HepG2 (cell line): ENCODE results near the gene GNG7. TPM values are rescaled to one million over a fixed set of nuclear protein-coding genes. Genes with fewer than 3 reads are reported as not detected.

Source experiments
- CHD4 ChIP-seq: fragments of 200-600 bp; sonication (generic); IDR thresholded peaks from 2 replicates; pipeline ENCODE4 v1.7.0; 2017; ENCODE audit warnings: mild to moderate bottlenecking, low read length, borderline replicate concordance
- EEA1 ChIP-seq: sonication (generic); formaldehyde crosslinking; IDR thresholded peaks from 2 replicates; pipeline ENCODE4 v1.5.1; 2020; ENCODE audit warnings: mild to moderate bottlenecking, missing genetic modification reagents, borderline replicate concordance
- FLYWCH1 ChIP-seq: sonication (generic); formaldehyde crosslinking; IDR thresholded peaks from 2 replicates; pipeline ENCODE4 v1.8.1; 2023; ENCODE audit warnings: mild to moderate bottlenecking, missing genetic modification reagents
- GATA4 ChIP-seq: sonication (generic); IDR thresholded peaks from 2 replicates; pipeline ENCODE4 v1.6.1; 2016; ENCODE audit warnings: antibody characterized with exemption, low read depth, borderline replicate concordance
- IRF2 ChIP-seq: IDR thresholded peaks from 2 replicates; pipeline ENCODE4 v1.6.1; 2018; ENCODE audit warnings: missing genetic modification reagents, missing compliant biosample characterization
- JUNB ChIP-seq: sonication (generic); formaldehyde crosslinking; IDR thresholded peaks from 2 replicates; pipeline ENCODE4 v1.8.0; 2022; ENCODE audit warnings: missing genetic modification reagents, mild to moderate bottlenecking, borderline replicate concordance
- MLX ChIP-seq: IDR thresholded peaks from 2 replicates; pipeline ENCODE4 v1.6.1; 2016
- NFE2L1 ChIP-seq: sonication (generic); formaldehyde crosslinking; IDR thresholded peaks from 2 replicates; pipeline ENCODE4 v1.4.0; 2020; ENCODE audit warnings: missing genetic modification reagents, mild to moderate bottlenecking, borderline replicate concordance
- NKX3-1 ChIP-seq: sonication (generic); formaldehyde crosslinking; IDR thresholded peaks from 2 replicates; pipeline ENCODE4 v1.5.0; 2020; ENCODE audit warnings: missing genetic modification reagents
- NONO ChIP-seq, 2 experiments: fragments of 450-650 bp in 1 of 2; sonication (generic) in 1 of 2; formaldehyde crosslinking in 1 of 2; IDR thresholded peaks in 1 of 2; conservative IDR thresholded peaks in 1 of 2; 2 replicates each; pipeline versions ENCODE4 v1.6.1 to v1.8.0; 2017 to 2022; ENCODE audit warnings: mild to moderate bottlenecking in 1 of 2, missing genetic modification reagents in 1 of 2, moderate library complexity in 1 of 2
- POLR2AphosphoS2 ChIP-seq: IDR thresholded peaks from 2 replicates; pipeline ENCODE4 v1.6.1; 2011; ENCODE audit warnings: low read depth, low read length, improper control_type of control experiment
- SAFB2 ChIP-seq: sonication (generic); formaldehyde crosslinking; IDR thresholded peaks from 2 replicates; pipeline ENCODE4 v1.5.1; 2020; ENCODE audit warnings: missing genetic modification reagents, low read depth, mild to moderate bottlenecking, borderline replicate concordance
- SETDB1 ChIP-seq: sonication (generic); formaldehyde crosslinking; IDR thresholded peaks from 2 replicates; pipeline ENCODE4 v1.5.1; 2020; ENCODE audit warnings: missing genetic modification reagents, mild to moderate bottlenecking, borderline replicate concordance
- SYNCRIP ChIP-seq: fragments of 200-400 bp; formaldehyde crosslinking; IDR thresholded peaks from 2 replicates; pipeline ENCODE4 v1.6.1; 2018; ENCODE audit warnings: mild to moderate bottlenecking, low read depth, low read length; ENCODE audit not compliant: insufficient read depth
- TBL1XR1 ChIP-seq: fragments of 150-350 bp; IDR thresholded peaks from 2 replicates; pipeline ENCODE4 v1.6.1; 2014; ENCODE audit warnings: borderline replicate concordance, low read length; ENCODE audit not compliant: partially characterized antibody
- ZBTB43 ChIP-seq: sonication (generic); formaldehyde crosslinking; conservative IDR thresholded peaks from 2 replicates; pipeline ENCODE4 v1.4.0; 2020; ENCODE audit warnings: missing genetic modification reagents
- ZNF138 ChIP-seq: sonication (generic); formaldehyde crosslinking; IDR thresholded peaks from 2 replicates; pipeline ENCODE4 v1.5.0; 2020; ENCODE audit warnings: mild to moderate bottlenecking, low read depth, missing genetic modification reagents
- ZNF281 ChIP-seq: sonication (generic); formaldehyde crosslinking; IDR thresholded peaks from 2 replicates; pipeline ENCODE4 v1.4.0; 2020; ENCODE audit warnings: missing genetic modification reagents, borderline replicate concordance
- ZNF775 ChIP-seq: sonication (generic); formaldehyde crosslinking; IDR thresholded peaks from 2 replicates; pipeline ENCODE4 v1.4.0; 2020; ENCODE audit warnings: missing genetic modification reagents, mild to moderate bottlenecking, moderate library complexity, borderline replicate concordance
- polyA plus RNA-seq, 8 experiments: library from polyadenylated mRNA; depleted of rRNA in 3 of 8; stranded (reverse) in 7 of 8; unstranded in 1 of 8; fragments of >200 nt; fragmentation: Illumina TruSeq in 4 of 8; extraction: Trizol in 4 of 8; gene quantifications; 2 replicates each; pipeline versions ENCODE4 v1.2.1 to v1.2.3, GENCODE V29; 2011 to 2016; ENCODE audit warnings: low read depth in 4 of 8, missing spikeins in 1 of 8, mixed read lengths in 1 of 8; ENCODE audit not compliant: insufficient read depth in 1 of 8
- total RNA-seq, 5 experiments: library from RNA; depleted of rRNA; stranded (reverse); fragments of >200 nt; fragmentation: Illumina TruSeq; extraction: Trizol; gene quantifications; 2 replicates each; pipeline ENCODE4 v1.2.3, GENCODE V29; 2016; ENCODE audit warnings: low read depth in 1 of 5
- TF ChIP-seq, protein P1 (sequence below): sonication (generic); formaldehyde crosslinking; IDR thresholded peaks from 2 replicates; pipeline ENCODE4 v1.4.0; 2020; ENCODE audit warnings: mild to moderate bottlenecking, missing genetic modification reagents
- TF ChIP-seq, protein P2 (sequence below): sonication (generic); formaldehyde crosslinking; IDR thresholded peaks from 2 replicates; pipeline ENCODE4 v1.8.0; 2022; ENCODE audit warnings: mild to moderate bottlenecking, missing genetic modification reagents
- TF ChIP-seq, protein P3 (sequence below): sonication (generic); formaldehyde crosslinking; IDR thresholded peaks from 2 replicates; pipeline ENCODE4 v1.4.0; 2020; ENCODE audit warnings: missing genetic modification reagents

Gene GNG7
- total and polyA plus RNA-seq, 2 of the 13 experiments (the other 11 are each of a cell fraction or from before 2014, with no cell fraction given) = 1.4 to 3.3 TPM

DNA sequence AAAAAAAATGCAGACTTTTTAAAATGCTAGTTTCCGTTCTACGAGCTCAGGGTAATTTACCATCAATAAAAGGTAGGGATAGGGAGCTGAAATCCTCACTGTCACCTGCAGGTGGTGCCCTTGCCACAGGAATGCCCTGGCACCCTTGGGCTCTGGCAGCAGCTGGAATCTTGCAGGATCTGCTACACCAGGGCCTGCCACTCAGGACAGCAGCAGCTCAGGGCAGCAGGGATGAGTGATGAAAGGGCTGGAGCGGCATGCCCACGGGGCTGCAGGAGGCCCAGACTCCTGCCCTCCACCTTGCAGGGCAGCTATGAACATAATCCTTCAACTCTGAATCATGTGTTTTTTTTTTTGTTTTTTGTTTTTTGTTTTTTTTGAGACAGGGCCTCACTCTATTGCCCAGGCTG is 54.0 kb downstream of the GNG7 start (continued):
- TF ChIP-seq, protein P1, sequence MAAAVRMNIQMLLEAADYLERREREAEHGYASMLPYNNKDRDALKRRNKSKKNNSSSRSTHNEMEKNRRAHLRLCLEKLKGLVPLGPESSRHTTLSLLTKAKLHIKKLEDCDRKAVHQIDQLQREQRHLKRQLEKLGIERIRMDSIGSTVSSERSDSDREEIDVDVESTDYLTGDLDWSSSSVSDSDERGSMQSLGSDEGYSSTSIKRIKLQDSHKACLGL = no peak
- TF ChIP-seq GATA4 (no peak), NONO (IDR thresholded peaks at IDR 0.05) (no peak), NONO (CRISPR knock-in tag; conservative IDR thresholded peaks at IDR 0.05) (no peak), TBL1XR1 (peak; percentile 45), NKX3-1 (CRISPR knock-in tag) (no peak), MLX (CRISPR knock-in tag) (no peak), ZBTB43 (CRISPR knock-in tag) (no peak), NFE2L1 (CRISPR knock-in tag) (no peak), ZNF281 (CRISPR knock-in tag) (no peak), JUNB (CRISPR knock-in tag) (no peak), ZNF138 (CRISPR knock-in tag) (no peak), CHD4 (no peak), SAFB2 (no peak), EEA1 (CRISPR knock-in tag) (no peak), ZNF775 (CRISPR knock-in tag) (no peak), FLYWCH1 (no peak), IRF2 (CRISPR knock-in tag) (peak; percentile 31; the same call in 1 of the 2 replicates), POLR2AphosphoS2 (no peak), SYNCRIP (no peak), SETDB1 (CRISPR knock-in tag) (no peak)
- TF ChIP-seq, protein P2, sequence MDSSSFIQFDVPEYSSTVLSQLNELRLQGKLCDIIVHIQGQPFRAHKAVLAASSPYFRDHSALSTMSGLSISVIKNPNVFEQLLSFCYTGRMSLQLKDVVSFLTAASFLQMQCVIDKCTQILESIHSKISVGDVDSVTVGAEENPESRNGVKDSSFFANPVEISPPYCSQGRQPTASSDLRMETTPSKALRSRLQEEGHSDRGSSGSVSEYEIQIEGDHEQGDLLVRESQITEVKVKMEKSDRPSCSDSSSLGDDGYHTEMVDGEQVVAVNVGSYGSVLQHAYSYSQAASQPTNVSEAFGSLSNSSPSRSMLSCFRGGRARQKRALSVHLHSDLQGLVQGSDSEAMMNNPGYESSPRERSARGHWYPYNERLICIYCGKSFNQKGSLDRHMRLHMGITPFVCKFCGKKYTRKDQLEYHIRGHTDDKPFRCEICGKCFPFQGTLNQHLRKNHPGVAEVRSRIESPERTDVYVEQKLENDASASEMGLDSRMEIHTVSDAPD = no peak
- TF ChIP-seq, protein P3, sequence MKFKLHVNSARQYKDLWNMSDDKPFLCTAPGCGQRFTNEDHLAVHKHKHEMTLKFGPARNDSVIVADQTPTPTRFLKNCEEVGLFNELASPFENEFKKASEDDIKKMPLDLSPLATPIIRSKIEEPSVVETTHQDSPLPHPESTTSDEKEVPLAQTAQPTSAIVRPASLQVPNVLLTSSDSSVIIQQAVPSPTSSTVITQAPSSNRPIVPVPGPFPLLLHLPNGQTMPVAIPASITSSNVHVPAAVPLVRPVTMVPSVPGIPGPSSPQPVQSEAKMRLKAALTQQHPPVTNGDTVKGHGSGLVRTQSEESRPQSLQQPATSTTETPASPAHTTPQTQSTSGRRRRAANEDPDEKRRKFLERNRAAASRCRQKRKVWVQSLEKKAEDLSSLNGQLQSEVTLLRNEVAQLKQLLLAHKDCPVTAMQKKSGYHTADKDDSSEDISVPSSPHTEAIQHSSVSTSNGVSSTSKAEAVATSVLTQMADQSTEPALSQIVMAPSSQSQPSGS (CRISPR knock-in tag) = peak; percentile 35; the same call in 1 of the 2 replicates
